ENCODE data around the gene IL4. TPM values are rescaled to one million over a fixed set of nuclear protein-coding genes. Genes with fewer than 3 reads are reported as not detected.

Gene IL4
- total RNA-seq = not detected in 2 replicates
- not detected in 2 replicates for polyA plus RNA-seq
- polyA plus RNA-seq (2011; cell fraction: cytosol; rRNA removed) = not detected in 2 replicates
- not detected in 2 replicates for polyA plus RNA-seq (2011; cell fraction: nucleus; rRNA removed)
- not detected in 2 replicates for polyA plus RNA-seq (2012)
- polyA minus RNA-seq = not detected in 2 replicates
- not detected for polyA minus RNA-seq (2011; cell fraction: cytosol; rRNA and poly(A)+ RNA removed)
- not detected in 2 replicates for polyA minus RNA-seq (2011; cell fraction: nucleus; rRNA and poly(A)+ RNA removed)
- not detected for Bru-seq, nascent RNA
- not detected for BruChase-seq, experiment 1, labeled RNA remaining after a 6-hour chase
- BruChase-seq, experiment 2, labeled RNA remaining after a 2-hour chase = not detected
- long read RNA-seq = 0 reads

DNA sequence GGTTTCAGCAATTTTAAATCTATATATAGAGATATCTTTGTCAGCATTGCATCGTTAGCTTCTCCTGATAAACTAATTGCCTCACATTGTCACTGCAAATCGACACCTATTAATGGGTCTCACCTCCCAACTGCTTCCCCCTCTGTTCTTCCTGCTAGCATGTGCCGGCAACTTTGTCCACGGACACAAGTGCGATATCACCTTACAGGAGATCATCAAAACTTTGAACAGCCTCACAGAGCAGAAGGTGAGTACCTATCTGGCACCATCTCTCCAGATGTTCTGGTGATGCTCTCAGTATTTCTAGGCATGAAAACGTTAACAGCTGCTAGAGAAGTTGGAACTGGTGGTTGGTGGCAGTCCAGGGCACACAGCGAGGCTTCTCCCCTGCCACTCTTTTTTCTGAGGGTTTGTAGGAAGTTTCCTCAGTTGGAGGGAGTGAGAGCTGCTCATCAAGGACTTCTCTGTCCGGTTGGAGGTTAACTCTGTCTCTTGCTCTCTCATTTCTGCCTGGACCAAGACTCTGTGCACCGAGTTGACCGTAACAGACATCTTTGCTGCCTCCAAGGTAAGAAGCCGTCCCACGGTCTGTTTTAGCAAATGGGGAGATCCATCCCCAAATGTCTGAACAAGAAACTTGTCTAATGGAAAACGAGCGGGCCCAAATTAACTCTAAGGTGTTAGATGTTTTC is at the start of gene IL4:
IL4 (plus strand) TSS at position 51 of the 692 bp plus-strand sequence; CDS start at position 113, 62 bp downstream.
- DNase-seq (ENCODE audit: low read depth, low spot score) (no peak), FAIRE-seq (no peak)
- TF ChIP-seq, protein P1, sequence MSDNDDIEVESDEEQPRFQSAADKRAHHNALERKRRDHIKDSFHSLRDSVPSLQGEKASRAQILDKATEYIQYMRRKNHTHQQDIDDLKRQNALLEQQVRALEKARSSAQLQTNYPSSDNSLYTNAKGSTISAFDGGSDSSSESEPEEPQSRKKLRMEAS (IDR thresholded peaks at IDR 0.05; ENCODE audit: insufficient read depth, insufficient read length) = no peak
- no peak for TF ChIP-seq POLR2AphosphoS5 (IDR thresholded peaks at IDR 0.05; ENCODE audit: insufficient read depth, low read depth, low read length)
- no peak for TF ChIP-seq JUN (IDR thresholded peaks at IDR 0.05; ENCODE audit: borderline replicate concordance, insufficient read depth, insufficient read length, low read depth)
- TF ChIP-seq GATA2 (IDR thresholded peaks at IDR 0.05; ENCODE audit: insufficient read depth, insufficient read length, low read depth, low read length) = no peak
- TF ChIP-seq EZH2 (IDR thresholded peaks at IDR 0.05; ENCODE audit: borderline replicate concordance, low read depth, low read length, severe bottlenecking) = no peak
- TF ChIP-seq FOS (IDR thresholded peaks at IDR 0.05; ENCODE audit: borderline replicate concordance, insufficient read depth, low read length) = no peak
- TF ChIP-seq, protein P2, sequence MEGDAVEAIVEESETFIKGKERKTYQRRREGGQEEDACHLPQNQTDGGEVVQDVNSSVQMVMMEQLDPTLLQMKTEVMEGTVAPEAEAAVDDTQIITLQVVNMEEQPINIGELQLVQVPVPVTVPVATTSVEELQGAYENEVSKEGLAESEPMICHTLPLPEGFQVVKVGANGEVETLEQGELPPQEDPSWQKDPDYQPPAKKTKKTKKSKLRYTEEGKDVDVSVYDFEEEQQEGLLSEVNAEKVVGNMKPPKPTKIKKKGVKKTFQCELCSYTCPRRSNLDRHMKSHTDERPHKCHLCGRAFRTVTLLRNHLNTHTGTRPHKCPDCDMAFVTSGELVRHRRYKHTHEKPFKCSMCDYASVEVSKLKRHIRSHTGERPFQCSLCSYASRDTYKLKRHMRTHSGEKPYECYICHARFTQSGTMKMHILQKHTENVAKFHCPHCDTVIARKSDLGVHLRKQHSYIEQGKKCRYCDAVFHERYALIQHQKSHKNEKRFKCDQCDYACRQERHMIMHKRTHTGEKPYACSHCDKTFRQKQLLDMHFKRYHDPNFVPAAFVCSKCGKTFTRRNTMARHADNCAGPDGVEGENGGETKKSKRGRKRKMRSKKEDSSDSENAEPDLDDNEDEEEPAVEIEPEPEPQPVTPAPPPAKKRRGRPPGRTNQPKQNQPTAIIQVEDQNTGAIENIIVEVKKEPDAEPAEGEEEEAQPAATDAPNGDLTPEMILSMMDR (IDR thresholded peaks at IDR 0.05; ENCODE audit: extremely low read depth in 1 of 2, insufficient read depth in 1 of 2, low read depth in 1 of 2, low read length in 2 of 2) = no peak
- TF ChIP-seq MYC (IDR thresholded peaks at IDR 0.05; ENCODE audit: low read depth, low read length) = no peak
- no peak for TF ChIP-seq POLR2A (IDR thresholded peaks at IDR 0.05; ENCODE audit: low read depth, low read length)
- Histone ChIP-seq H4K20me1 (replicated peaks; ENCODE audit: control insufficient read depth, extremely low read depth, insufficient read depth, low read length) (no peaks in the 10 kb centered on the region), H3K4me3 (replicated peaks in 1 of 3; ENCODE audit: insufficient read depth in 1 of 3, low read depth in 1 of 3, low read length in 3 of 3) (no peak within 1 kb of the TSS), H3K27ac (ENCODE audit: insufficient read depth, low read depth, low read length) (peak within 1 kb of the TSS; percentile 29), H3K27me3 (ENCODE audit: control insufficient read depth in 2 of 2, insufficient read depth in 2 of 2, low read length in 2 of 2) (no peaks in the 10 kb centered on the region), H3K4me1 (ENCODE audit: control insufficient read depth, extremely low read depth, insufficient read depth, low read length) (peaks cover 13% of the 10 kb centered on the region), H3K9ac (replicated peaks; ENCODE audit: extremely low read depth, insufficient read depth, low read length) (no peak within 1 kb of the TSS), H3K9me1 (replicated peaks; ENCODE audit: control insufficient read depth, extremely low read depth, insufficient read depth, low read length) (no peaks in the 10 kb centered on the region), H3K9me3 (replicated peaks; ENCODE audit: control insufficient read depth, insufficient read depth, low read length) (no peaks in the 10 kb centered on the region), H2AFZ (ENCODE audit: low read depth, low read length) (peak within 1 kb of the TSS; percentile 28), H3K4me2 (ENCODE audit: insufficient read depth, low read length) (no peak within 1 kb of the TSS), H3K36me3 (ENCODE audit: control insufficient read depth in 2 of 2, extremely low read depth in 1 of 2, insufficient read depth in 2 of 2, low read length in 2 of 2) (no peaks in the 10 kb centered on the region), H3K79me2 (ENCODE audit: control insufficient read depth, insufficient read depth, low read length) (no peaks in the 10 kb centered on the region)
- no TSS peak for BruUV-seq (replicated peaks)
- intact Hi-C loops (cut with micrococcal nuclease) = no loop called here
- POLR2A ChIA-PET = no interaction called here
- CTCF ChIA-PET = interaction anchor here (0.8 to 1.3 kb wide), 4 partner anchors 41 to 148 kb away, joined by 3 to 6 read pairs (median 4); no protein-coding TSS in a partner anchor
- dilution Hi-C loops (cut with MboI; ENCODE audit: extremely low pct_ligation_motif_present, low sequenced_read_pairs) = no loop called here
